ENCODE results near the gene NCLN. TPM values are rescaled to one million over a fixed set of nuclear protein-coding genes. Genes with fewer than 3 reads are reported as not detected.
A peak's percentile ranks its signal among the peaks of the same experiment; 100 is the strongest.

The NCLN gene
- total RNA-seq, 1 donor, result 52.7 TPM

DNA sequence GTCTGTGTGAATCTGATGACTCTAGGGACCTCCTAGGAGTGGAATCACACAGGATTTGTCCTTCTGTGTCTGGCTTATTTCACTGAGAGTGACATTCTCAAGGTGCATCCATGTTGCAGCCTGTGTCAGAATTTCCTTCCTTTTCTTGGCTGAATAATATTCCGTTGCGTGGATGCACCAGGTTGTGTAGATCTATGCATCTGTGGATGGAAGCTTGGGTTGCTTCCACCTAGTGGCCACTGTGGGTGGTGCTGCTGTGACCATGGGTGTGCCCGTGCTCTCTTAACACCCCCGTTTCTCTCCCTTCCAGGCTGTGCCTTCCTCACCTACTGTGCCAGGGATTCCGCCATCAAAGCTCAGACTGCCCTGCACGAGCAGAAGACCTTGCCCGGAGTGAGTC, 64.9 kb downstream of the NCLN start:
- no peak overlapping the region for H3K4me3 ChIP-seq (ENCODE audit: low read depth, low read length)
- DNase-seq (ENCODE audit: low read depth), result peak; percentile 10
- peak; percentile 57 for TF ChIP-seq CTCF (IDR thresholded peaks at IDR 0.05; ENCODE audit: insufficient read depth, low read depth, low read length)

- no peak for TF ChIP-seq CTCF (IDR thresholded peaks at IDR 0.05; ENCODE audit: insufficient read depth, low read depth, low read length)
- no peak for DNase-seq (ENCODE audit: low read depth)
- H3K4me3 ChIP-seq (ENCODE audit: low read depth, low read length), result no peak overlapping the region
These were observed 65.5 kb downstream of the NCLN start for GRCh38 chr19:3251229-3251628.

DNA sequence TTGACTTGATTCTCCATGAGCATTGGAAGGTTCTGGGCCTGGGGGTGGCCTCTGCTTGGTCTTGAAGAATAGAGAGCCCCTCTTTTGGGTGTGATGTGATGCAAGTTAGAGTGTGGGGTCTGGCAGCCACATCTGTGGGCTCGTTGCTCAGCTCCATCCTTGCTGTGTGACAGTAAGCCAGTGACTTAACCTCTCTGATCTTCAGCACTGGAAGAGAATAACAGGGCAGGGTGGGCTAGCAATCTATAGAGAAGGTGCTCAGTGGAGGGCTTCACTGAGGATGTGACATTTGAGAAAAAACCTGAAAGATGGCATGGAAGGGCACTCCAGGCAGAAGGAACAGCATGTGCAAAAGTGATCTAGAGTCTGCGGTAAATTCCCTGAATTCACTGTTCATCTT, 66.9 kb downstream of the NCLN start:
- no peak for TF ChIP-seq CTCF (IDR thresholded peaks at IDR 0.05; ENCODE audit: insufficient read depth, low read depth, low read length)
- H3K4me3 ChIP-seq (ENCODE audit: low read depth, low read length), result no peak overlapping the region
- no peak for DNase-seq (ENCODE audit: low read depth)

DNA sequence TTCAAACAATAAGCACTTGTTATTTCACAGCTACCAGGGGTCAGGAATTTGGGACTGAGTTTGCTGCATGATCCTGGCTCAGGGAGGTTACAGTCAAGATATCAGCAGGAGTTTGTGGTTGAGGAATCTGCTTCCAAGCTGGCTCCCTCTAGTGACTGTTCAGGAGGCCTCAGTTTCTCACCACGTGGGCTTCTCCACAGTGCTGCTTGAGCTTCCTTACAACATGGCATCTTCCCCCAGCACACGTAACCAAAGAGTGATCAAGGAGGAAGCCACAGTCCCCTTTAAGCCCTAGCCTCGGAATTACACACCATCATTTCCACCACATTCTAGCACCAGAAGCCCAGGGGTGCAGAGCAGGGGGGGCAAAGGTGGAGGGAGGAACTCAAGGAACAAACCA, 67.5 kb downstream of the NCLN start:
- no peak overlapping the region for H3K4me3 ChIP-seq (ENCODE audit: low read depth, low read length)
- no peak for TF ChIP-seq CTCF (IDR thresholded peaks at IDR 0.05; ENCODE audit: insufficient read depth, low read depth, low read length)
- DNase-seq (ENCODE audit: low read depth), result no peak

- no peak for DNase-seq (ENCODE audit: low read depth)
- TF ChIP-seq CTCF (IDR thresholded peaks at IDR 0.05; ENCODE audit: insufficient read depth, low read depth, low read length), result no peak
- H3K4me3 ChIP-seq (ENCODE audit: low read depth, low read length), result no peak overlapping the region
These were observed 68.8 kb downstream of the NCLN start for GRCh38 chr19:3254520-3254919.

GRCh38 chr19:3257071-3257470, 71.3 kb downstream of the NCLN start:
- no peak for DNase-seq (ENCODE audit: low read depth)
- H3K4me3 ChIP-seq (ENCODE audit: low read depth, low read length), result no peak overlapping the region
- no peak for TF ChIP-seq CTCF (IDR thresholded peaks at IDR 0.05; ENCODE audit: insufficient read depth, low read depth, low read length)

Other genes starting within 250 kb of the NCLN start
- gene ZNF77, start 241.0 kb upstream of the NCLN start, total RNA-seq, result 3.0 and 4.8 TPM in 2 replicates
- gene TLE6, start 208.4 kb upstream of the NCLN start, total RNA-seq, result 0.97 and 1.7 TPM in 2 replicates
- gene TLE2, start 156.7 kb upstream of the NCLN start, total RNA-seq, result 0.32 and 1.7 TPM in 2 replicates
- gene TLE5, start 123.4 kb upstream of the NCLN start, total RNA-seq, result 289 and 301 TPM in 2 replicates
- 80.7 and 87.3 TPM in 2 replicates for gene GNA11, start 91.6 kb upstream of the NCLN start, total RNA-seq
- under 0.01 and 0.32 TPM in 2 replicates for gene GNA15, start 49.9 kb upstream of the NCLN start, total RNA-seq
- not detected in 2 replicates for gene S1PR4, start 7.2 kb upstream of the NCLN start, total RNA-seq
- under 0.01 TPM in 1 of 2 replicates, not detected in the other for gene CELF5, start 38.7 kb downstream of the NCLN start, total RNA-seq
- gene NFIC, start 180.7 kb downstream of the NCLN start, total RNA-seq, result 42.7 and 56.0 TPM in 2 replicates